Transverse colon (tissue), 3 donors: ENCODE results near the gene PDGFD.

ENCODE experiments used
- CTCF ChIP-seq, 5 experiments: fragments of 200-600 bp in 3 of 5; fragments of 450-650 bp in 2 of 5; sonication (generic) in 3 of 5; IDR thresholded peaks; 1 replicate in 2 of 5; 2 replicates in 3 of 5; pipeline ENCODE4 v1.5.1; 2016 to 2017; ENCODE audit warnings: antibody characterized with exemption in 5 of 5, inconsistent platforms in 3 of 5, mild to moderate bottlenecking in 2 of 5, moderate library complexity in 1 of 5
- EP300 ChIP-seq: sonication (generic); formaldehyde crosslinking; IDR thresholded peaks from one replicate; pipeline ENCODE4 v1.6.1; 2017; ENCODE audit warnings: antibody characterized with exemption, low read depth
- POLR2A ChIP-seq: fragments of 450-650 bp; IDR thresholded peaks from one replicate; pipeline ENCODE4 v1.6.1; 2016; ENCODE audit warnings: antibody characterized with exemption, mild to moderate bottlenecking, moderate library complexity

GRCh38 chr11:103903621-103904323 lies 260.2 kb downstream of the PDGFD start:
- TF ChIP-seq EP300 (no peak), POLR2A (no peak), CTCF (IDR thresholded peaks at IDR 0.05) (no peak)
